Panc1 (cell line): ENCODE measurements around the gene PIP5K1C.

Experiments used
- CTCF ChIP-seq: fragments of 450-650 bp; IDR thresholded peaks from 2 replicates; pipeline ENCODE4 v1.5.1; 2017; ENCODE audit warnings: mild to moderate bottlenecking
- POLR2AphosphoS5 ChIP-seq: IDR thresholded peaks from 2 replicates; pipeline ENCODE4 v1.6.1; 2012; ENCODE audit warnings: mild to moderate bottlenecking, low read depth, low read length, moderate library complexity
- REST ChIP-seq, 2 experiments: IDR thresholded peaks; 2 replicates each; pipeline ENCODE4 v1.6.1; 2011 to 2012; ENCODE audit warnings: low read depth in 2 of 2, control low read depth in 1 of 2, low read length in 1 of 2, mild to moderate bottlenecking in 1 of 2, moderate library complexity in 1 of 2; ENCODE audit not compliant: insufficient read depth in 1 of 2

DNA sequence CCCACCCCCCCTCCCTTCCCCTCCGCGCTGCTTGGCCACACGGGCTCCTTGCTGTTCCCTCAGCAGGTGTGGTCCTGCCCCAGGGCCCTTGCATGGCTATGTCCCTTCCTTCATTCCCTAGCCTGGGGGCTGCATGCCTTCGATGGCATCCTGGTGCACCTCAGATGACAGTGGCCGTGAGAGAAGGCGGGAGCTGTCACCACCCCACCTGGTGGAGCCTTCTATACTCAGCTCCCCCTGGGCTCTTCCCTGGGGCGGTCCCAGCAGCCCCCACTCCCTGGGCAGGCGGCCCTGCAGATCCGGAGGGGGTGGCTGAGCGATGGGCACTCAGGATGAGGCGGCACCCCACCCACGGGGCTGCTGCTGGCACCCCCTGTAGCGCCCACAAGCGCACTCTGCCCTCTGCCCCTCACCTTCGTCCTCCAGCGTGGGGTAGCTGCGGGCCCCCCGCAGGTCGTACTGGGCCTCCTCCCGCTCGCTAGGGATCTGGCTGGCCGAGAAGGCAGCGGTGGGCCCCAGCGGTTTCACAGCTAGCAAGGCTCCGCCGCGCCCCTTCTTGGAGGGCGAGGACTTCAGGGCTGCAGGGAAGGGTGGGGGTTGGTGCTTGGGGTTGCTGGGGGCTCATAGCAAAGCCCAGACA is 56.5 kb downstream of the PIP5K1C start:
- TF ChIP-seq CTCF (no peak), POLR2AphosphoS5 (no peak), REST (IDR thresholded peaks at IDR 0.05; ENCODE audit: insufficient read depth in 1 of 2, low read depth in 2 of 2, low read length in 1 of 2) (no peak)
